Activated CD8-positive, alpha-beta T cell treated with anti-CD3 and anti-CD28 coated beads for 36 hours (primary cell): ENCODE data around the gene MACROD1. TPM values are rescaled to one million over a fixed set of nuclear protein-coding genes. Genes with fewer than 3 reads are reported as not detected.

Experiments
- ATAC-seq: fragments of 200-7000 bp; cut with Tn5 transposase; one replicate; pipeline ENCODE4 v1.10.0; 2021; ENCODE audit warnings: mild to moderate bottlenecking, moderate library complexity
- CTCF ChIA-PET: fragments of 350-600 bp; sonication (Branson Sonifier 250); formaldehyde crosslinking; loops from one replicate; lab custom pipeline; 2021; ENCODE audit warnings: antibody characterized with exemption; lab: Charles Lee
- POLR2A ChIA-PET: fragments of 350-600 bp; sonication (Branson Sonifier 250); formaldehyde crosslinking; loops from one replicate; lab custom pipeline; 2021; ENCODE audit warnings: antibody characterized with exemption; lab: Charles Lee
- DNase-seq: peaks from one replicate; pipeline ENCODE4 v3.0.0-alpha.2; 2020
- H3K27ac Mint-ChIP-seq: one replicate; pipeline ENCODE4 v1.8.0; 2021; ENCODE audit warnings: mild to moderate bottlenecking, mixed read lengths
- H3K27me3 Mint-ChIP-seq: one replicate; pipeline ENCODE4 v1.8.0; 2021; ENCODE audit warnings: mixed read lengths
- H3K36me3 Mint-ChIP-seq: one replicate; pipeline ENCODE4 v1.8.0; 2021; ENCODE audit warnings: low read depth, mixed read lengths
- H3K4me1 Mint-ChIP-seq: one replicate; pipeline ENCODE4 v1.8.0; 2021; ENCODE audit warnings: low read depth, mixed read lengths
- H3K4me3 Mint-ChIP-seq: one replicate; pipeline ENCODE4 v1.8.0; 2021; ENCODE audit warnings: mild to moderate bottlenecking, moderate library complexity, mixed read lengths
- H3K9me3 Mint-ChIP-seq: one replicate; pipeline ENCODE4 v1.8.0; 2021; ENCODE audit warnings: mixed read lengths
- intact Hi-C: fragments of 100-400 bp; cut with micrococcal nuclease; formaldehyde crosslinking; loops from one replicate; pipeline ENCODE4 v1.10.0; 2022
- total RNA-seq, 2 experiments: library from RNA; stranded (reverse); gene quantifications; one replicate each; pipeline ENCODE4 v1.2.3, GENCODE V29; 2021
- TF ChIP-seq, protein P1 (sequence below): fragments of 200-600 bp; IDR thresholded peaks from one replicate; pipeline ENCODE4 v1.8.0; 2022; ENCODE audit warnings: antibody characterized with exemption, mild to moderate bottlenecking

Gene MACROD1
- total RNA-seq, 2 experiments from 2014 or later, result 38.7 to 38.8 TPM

DNA sequence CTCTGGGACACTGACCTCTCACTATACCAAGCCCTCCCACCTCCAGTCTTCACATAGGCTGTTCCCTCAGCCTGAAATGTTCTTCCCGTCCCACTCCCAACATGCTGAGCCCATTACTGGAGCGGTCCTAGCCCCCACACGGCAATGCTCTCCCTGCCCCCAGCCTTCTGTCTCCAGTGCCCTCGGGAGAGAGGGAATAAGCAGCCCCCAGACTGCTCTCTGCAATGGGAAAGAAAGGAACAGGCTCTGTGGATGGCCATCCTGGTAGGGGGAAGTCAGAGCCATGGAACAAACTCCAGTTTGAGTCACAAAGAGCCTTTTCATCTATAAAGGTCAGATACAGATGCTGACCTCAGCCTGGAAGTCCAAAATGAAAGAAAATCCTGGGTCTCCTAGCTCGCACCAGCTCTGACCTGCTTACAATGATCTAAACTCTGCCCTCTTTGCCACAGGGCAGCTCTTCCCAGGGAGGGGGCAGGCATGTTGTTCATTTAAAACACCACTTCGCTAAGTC, 67.5 kb downstream of the MACROD1 start:
- no peak for ATAC-seq
- TF ChIP-seq, protein P1, sequence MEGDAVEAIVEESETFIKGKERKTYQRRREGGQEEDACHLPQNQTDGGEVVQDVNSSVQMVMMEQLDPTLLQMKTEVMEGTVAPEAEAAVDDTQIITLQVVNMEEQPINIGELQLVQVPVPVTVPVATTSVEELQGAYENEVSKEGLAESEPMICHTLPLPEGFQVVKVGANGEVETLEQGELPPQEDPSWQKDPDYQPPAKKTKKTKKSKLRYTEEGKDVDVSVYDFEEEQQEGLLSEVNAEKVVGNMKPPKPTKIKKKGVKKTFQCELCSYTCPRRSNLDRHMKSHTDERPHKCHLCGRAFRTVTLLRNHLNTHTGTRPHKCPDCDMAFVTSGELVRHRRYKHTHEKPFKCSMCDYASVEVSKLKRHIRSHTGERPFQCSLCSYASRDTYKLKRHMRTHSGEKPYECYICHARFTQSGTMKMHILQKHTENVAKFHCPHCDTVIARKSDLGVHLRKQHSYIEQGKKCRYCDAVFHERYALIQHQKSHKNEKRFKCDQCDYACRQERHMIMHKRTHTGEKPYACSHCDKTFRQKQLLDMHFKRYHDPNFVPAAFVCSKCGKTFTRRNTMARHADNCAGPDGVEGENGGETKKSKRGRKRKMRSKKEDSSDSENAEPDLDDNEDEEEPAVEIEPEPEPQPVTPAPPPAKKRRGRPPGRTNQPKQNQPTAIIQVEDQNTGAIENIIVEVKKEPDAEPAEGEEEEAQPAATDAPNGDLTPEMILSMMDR, result no peak
- H3K27me3 Mint-ChIP-seq, result no peaks in the 10 kb centered on the region
- POLR2A ChIA-PET, result no interaction called here
- intact Hi-C loops, result no loop called here
- DNase-seq, result no peak
- CTCF ChIA-PET, result no interaction called here
- H3K27ac Mint-ChIP-seq, result no peak overlapping the region
- H3K4me3 Mint-ChIP-seq, result no peak overlapping the region
- H3K9me3 Mint-ChIP-seq, result no peaks in the 10 kb centered on the region
- H3K36me3 Mint-ChIP-seq, result no peaks in the 10 kb centered on the region
- no peaks in the 10 kb centered on the region for H3K4me1 Mint-ChIP-seq

DNA sequence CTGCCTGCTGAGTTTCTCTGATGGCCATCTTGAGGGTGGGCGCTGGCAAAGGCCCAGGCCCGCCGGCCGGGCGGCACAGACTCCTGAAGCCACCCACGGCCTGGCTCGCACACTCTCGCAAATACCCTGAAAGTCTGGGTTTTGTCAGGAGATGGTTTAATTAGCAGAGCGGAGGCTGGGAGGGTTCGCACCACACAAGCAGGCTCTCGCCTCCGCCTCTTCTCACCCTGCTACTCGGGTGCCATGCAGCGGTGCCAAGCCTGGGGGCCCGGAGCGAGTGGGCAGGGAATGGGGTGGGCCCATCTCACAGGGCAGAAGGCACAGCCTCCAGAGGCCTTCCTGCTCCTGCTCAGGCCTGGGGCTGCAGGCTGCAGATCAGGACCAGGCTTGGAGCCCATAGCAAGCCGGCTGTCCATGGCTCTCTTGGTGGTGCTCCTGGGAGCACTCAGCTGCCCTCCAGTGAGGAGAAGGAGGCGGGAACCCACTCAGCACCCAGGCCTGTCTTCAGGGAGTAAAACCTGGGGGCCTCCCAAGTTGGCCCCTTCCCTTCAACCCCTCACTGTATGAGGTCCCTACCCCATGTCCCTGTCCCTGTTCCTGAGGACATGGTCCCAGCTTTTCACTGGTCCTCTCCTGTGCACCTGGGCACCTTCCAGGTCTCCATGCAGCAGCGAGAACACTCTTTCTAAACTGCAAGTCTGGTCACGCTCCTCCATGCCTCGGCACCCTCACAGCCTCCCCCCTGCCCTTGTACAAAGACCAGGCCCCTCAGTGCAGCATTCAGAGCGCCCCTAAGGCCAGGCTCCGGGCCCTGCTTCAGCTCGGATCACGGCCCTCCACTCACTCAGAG, 68.2 kb downstream of the MACROD1 start:
- no peak for ATAC-seq
- Mint-ChIP-seq H3K4me3 (no peak overlapping the region), H3K4me1 (no peaks in the 10 kb centered on the region), H3K27me3 (no peaks in the 10 kb centered on the region), H3K36me3 (no peaks in the 10 kb centered on the region), H3K9me3 (no peaks in the 10 kb centered on the region), H3K27ac (no peak overlapping the region)
- ChIA-PET POLR2A (no interaction called here), CTCF (no interaction called here)
- intact Hi-C loops, result no loop called here
- DNase-seq, result no peak
- TF ChIP-seq, protein P1, result no peak

- Mint-ChIP-seq H3K36me3 (no peaks in the 10 kb centered on the region), H3K9me3 (no peaks in the 10 kb centered on the region), H3K27me3 (no peaks in the 10 kb centered on the region), H3K4me1 (no peaks in the 10 kb centered on the region), H3K4me3 (no peak overlapping the region), H3K27ac (no peak overlapping the region)
- ChIA-PET POLR2A (no interaction called here), CTCF (no interaction called here)
- ATAC-seq (no peak), DNase-seq (no peak)
- TF ChIP-seq, protein P1, result no peak
- intact Hi-C loops, result no loop called here
Measured at GRCh38 chr11:64096835-64097234, 69.1 kb downstream of the MACROD1 start.

- TF ChIP-seq, protein P1, result no peak
- Mint-ChIP-seq H3K4me3 (no peak overlapping the region), H3K27ac (no peak overlapping the region), H3K4me1 (no peaks in the 10 kb centered on the region), H3K9me3 (no peaks in the 10 kb centered on the region), H3K27me3 (no peaks in the 10 kb centered on the region), H3K36me3 (no peaks in the 10 kb centered on the region)
- DNase-seq (no peak), ATAC-seq (no peak)
- CTCF ChIA-PET, result no interaction called here
- intact Hi-C loops, result no loop called here
- POLR2A ChIA-PET, result interaction anchor here (0.9 kb wide), 1 partner anchor 9 kb away, joined by 3 read pairs; no protein-coding TSS in a partner anchor
Measured at GRCh38 chr11:64095949-64096348, 70.0 kb downstream of the MACROD1 start.

GRCh38 chr11:64095273-64095817, 70.6 kb downstream of the MACROD1 start:
- H3K9me3 Mint-ChIP-seq, result no peaks in the 10 kb centered on the region
- no peaks in the 10 kb centered on the region for H3K36me3 Mint-ChIP-seq
- H3K27ac Mint-ChIP-seq, result no peak overlapping the region
- DNase-seq (no peak), ATAC-seq (no peak)
- CTCF ChIA-PET, result interaction anchor here (1.9 kb wide), 1 partner anchor 54 kb away, joined by 4 read pairs; no protein-coding TSS in a partner anchor
- H3K27me3 Mint-ChIP-seq, result no peaks in the 10 kb centered on the region
- H3K4me1 Mint-ChIP-seq, result no peaks in the 10 kb centered on the region
- no peak overlapping the region for H3K4me3 Mint-ChIP-seq
- POLR2A ChIA-PET, result interaction anchor here (0.9 kb wide), 1 partner anchor 9 kb away, joined by 3 read pairs; no protein-coding TSS in a partner anchor
- TF ChIP-seq, protein P1, result no peak
- intact Hi-C loops, result no loop called here
